Astrocyte (in vitro differentiated cells and primary cell): ENCODE results near the gene ERV3-1.
"Not testable (repeated sequence)": the region's sequence is repeated elsewhere in the genome, so short reads cannot be mapped to it uniquely, and the experiment has no call there.

Source experiments
- EZH2 ChIP-seq: IDR thresholded peaks from 2 replicates; pipeline ENCODE4 v1.6.1; 2012; ENCODE audit warnings: mild to moderate bottlenecking, low read length, inconsistent platforms; ENCODE audit not compliant: insufficient read depth
- TF ChIP-seq, protein P1 (sequence below): IDR thresholded peaks from 2 replicates; pipeline ENCODE4 v1.5.1; 2011; ENCODE audit warnings: low read depth, mild to moderate bottlenecking, inconsistent platforms, low read length, moderate library complexity; ENCODE audit not compliant: insufficient read depth

DNA sequence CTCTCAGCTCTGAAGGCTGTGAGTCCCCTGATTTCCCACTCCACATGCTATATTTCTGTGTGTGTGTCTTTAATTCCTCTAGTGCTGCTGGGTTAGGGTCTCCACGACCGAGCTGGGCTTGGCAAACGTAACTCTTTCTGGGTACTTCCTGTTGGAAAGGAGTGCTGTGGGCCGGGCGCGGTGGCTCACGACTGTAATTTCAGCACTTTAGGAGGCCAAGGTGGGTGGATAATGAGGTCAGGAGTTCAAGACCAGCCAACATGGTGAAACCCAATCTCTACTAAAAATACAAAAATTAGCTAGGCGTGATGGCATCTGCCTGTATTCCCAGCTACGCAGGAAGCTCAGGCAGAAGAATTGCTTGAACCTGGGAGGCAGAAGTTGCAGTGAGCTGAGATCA is 55.8 kb downstream of the ERV3-1 start:
- TF ChIP-seq, protein P1, sequence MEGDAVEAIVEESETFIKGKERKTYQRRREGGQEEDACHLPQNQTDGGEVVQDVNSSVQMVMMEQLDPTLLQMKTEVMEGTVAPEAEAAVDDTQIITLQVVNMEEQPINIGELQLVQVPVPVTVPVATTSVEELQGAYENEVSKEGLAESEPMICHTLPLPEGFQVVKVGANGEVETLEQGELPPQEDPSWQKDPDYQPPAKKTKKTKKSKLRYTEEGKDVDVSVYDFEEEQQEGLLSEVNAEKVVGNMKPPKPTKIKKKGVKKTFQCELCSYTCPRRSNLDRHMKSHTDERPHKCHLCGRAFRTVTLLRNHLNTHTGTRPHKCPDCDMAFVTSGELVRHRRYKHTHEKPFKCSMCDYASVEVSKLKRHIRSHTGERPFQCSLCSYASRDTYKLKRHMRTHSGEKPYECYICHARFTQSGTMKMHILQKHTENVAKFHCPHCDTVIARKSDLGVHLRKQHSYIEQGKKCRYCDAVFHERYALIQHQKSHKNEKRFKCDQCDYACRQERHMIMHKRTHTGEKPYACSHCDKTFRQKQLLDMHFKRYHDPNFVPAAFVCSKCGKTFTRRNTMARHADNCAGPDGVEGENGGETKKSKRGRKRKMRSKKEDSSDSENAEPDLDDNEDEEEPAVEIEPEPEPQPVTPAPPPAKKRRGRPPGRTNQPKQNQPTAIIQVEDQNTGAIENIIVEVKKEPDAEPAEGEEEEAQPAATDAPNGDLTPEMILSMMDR = not testable (repeated sequence)
- not testable (repeated sequence) for TF ChIP-seq EZH2
